Stomach smooth muscle (tissue), 2 donors: ENCODE data around the gene CRNKL1.

Experiments used
- H3K27ac ChIP-seq: one replicate; pipeline ENCODE4 v1.7.0; 2013; ENCODE audit warnings: mild to moderate bottlenecking, low read length, inconsistent platforms
- H3K27me3 ChIP-seq, 2 donors: one replicate each; pipeline ENCODE4 v1.7.0; 2013; ENCODE audit warnings: low read length in 2 of 2; ENCODE audit not compliant: insufficient read depth in 2 of 2, control insufficient read depth in 1 of 2
- H3K36me3 ChIP-seq, 2 donors: one replicate each; pipeline ENCODE4 v1.7.0; 2013; ENCODE audit warnings: low read length in 2 of 2; ENCODE audit not compliant: control insufficient read depth in 2 of 2, insufficient read depth in 2 of 2
- H3K4me1 ChIP-seq: one replicate; pipeline ENCODE4 v1.7.0; 2013; ENCODE audit warnings: low read length; ENCODE audit not compliant: control insufficient read depth, insufficient read depth
- H3K4me3 ChIP-seq, 2 donors: one replicate each; pipeline ENCODE4 v1.7.0; 2013; ENCODE audit warnings: low read length in 2 of 2
- H3K9ac ChIP-seq, 2 donors: one replicate each; pipeline ENCODE4 v1.7.0; 2013; ENCODE audit warnings: low read length in 2 of 2, mild to moderate bottlenecking in 1 of 2
- H3K9me3 ChIP-seq, 2 donors: one replicate each; pipeline ENCODE4 v1.7.0; 2013; ENCODE audit warnings: low read length in 2 of 2; ENCODE audit not compliant: control insufficient read depth in 2 of 2
- donor health status: healthy.
- donor health status: Pancreatic carcinoma.

CRNKL1 gene

DNA sequence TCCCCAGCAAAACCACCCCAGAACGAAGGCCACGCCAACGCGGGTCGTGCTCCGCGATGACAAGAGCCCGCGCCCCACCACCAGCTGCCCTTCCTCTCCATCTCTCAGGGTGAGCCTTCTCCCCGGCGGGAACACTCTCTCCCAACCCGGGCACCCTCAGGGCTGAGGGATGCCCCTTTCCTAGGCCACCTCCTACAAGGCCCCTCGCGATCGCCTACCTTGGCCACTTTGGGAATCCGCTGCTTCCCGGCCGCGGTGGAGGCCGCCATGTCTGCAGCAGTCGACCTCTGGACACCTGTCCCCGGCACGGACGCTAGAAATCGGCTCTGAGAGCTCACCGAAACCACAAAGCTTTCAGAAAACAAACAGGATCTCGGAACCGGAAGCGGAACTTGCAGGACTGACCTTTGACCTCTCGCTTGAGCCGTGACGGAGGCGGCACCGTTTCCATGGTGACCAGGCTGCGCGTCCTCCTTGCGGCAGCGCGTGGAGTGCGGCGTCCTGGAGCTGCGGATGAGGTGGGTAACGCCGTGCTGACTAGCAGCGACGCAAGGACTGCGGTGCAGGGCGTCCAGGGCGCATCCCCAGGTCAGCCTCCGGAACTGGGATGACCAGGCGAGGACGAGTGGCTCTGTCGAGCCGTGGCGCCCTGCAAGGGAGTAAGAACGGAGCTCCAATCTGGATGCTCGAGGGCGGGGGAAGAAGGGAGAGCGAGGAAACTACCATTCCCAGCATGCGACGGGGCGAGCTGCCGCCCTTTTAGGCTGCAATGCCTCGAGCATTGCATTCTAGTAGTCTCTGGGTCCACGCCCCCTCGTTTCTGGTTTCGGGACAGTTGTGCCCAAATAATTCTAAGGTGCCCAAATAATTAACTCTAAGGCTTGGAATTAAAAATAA is at the start of gene CRNKL1, which contains the start of gene CFAP61:
Gene CRNKL1, minus strand, starts transcription at position 393 of the 897 bp plus-strand sequence. Its CDS starts 124 bp downstream, at position 269.
Gene CFAP61, plus strand, starts transcription at position 459 of the 897 bp plus-strand sequence. CDS start 4,122 bp downstream, outside the sequence.
- no peaks in the 10 kb centered on the region for H3K9me3 ChIP-seq
- peak within 1 kb of the TSS; percentile 87 to 92 for H3K9ac ChIP-seq
- peaks cover 14 to 27% of the 10 kb centered on the region in 2 donors for H3K36me3 ChIP-seq
- peak within 1 kb of the TSS; percentile 97 to 99 for H3K4me3 ChIP-seq
- peak within 1 kb of the TSS; percentile 76 for H3K27ac ChIP-seq
- no peaks in the 10 kb centered on the region for H3K4me1 ChIP-seq
- H3K27me3 ChIP-seq = no peaks in the 10 kb centered on the region

GRCh38 chr20:20100881-20101280 is 48.6 kb upstream of the CRNKL1 start:
- no peaks in the 10 kb centered on the region for H3K27me3 ChIP-seq

GRCh38 chr20:20096421-20096820 is 44.2 kb upstream of the CRNKL1 start:
- Histone ChIP-seq H3K9me3 (no peaks in the 10 kb centered on the region), H3K36me3 (no peaks in the 10 kb centered on the region), H3K27ac (no peak overlapping the region), H3K27me3 (no peaks in the 10 kb centered on the region), H3K4me3 (no peak overlapping the region), H3K4me1 (no peaks in the 10 kb centered on the region), H3K9ac (no peak overlapping the region)

More at GRCh38 chr20:20100881-20101280, 48.6 kb upstream of the CRNKL1 start:
- H3K36me3 ChIP-seq = no peaks in the 10 kb centered on the region
- no peaks in the 10 kb centered on the region for H3K9me3 ChIP-seq
- no peaks in the 10 kb centered on the region for H3K4me1 ChIP-seq
- no peak overlapping the region for H3K27ac ChIP-seq
- H3K9ac ChIP-seq = no peak overlapping the region
- no peak overlapping the region for H3K4me3 ChIP-seq

DNA sequence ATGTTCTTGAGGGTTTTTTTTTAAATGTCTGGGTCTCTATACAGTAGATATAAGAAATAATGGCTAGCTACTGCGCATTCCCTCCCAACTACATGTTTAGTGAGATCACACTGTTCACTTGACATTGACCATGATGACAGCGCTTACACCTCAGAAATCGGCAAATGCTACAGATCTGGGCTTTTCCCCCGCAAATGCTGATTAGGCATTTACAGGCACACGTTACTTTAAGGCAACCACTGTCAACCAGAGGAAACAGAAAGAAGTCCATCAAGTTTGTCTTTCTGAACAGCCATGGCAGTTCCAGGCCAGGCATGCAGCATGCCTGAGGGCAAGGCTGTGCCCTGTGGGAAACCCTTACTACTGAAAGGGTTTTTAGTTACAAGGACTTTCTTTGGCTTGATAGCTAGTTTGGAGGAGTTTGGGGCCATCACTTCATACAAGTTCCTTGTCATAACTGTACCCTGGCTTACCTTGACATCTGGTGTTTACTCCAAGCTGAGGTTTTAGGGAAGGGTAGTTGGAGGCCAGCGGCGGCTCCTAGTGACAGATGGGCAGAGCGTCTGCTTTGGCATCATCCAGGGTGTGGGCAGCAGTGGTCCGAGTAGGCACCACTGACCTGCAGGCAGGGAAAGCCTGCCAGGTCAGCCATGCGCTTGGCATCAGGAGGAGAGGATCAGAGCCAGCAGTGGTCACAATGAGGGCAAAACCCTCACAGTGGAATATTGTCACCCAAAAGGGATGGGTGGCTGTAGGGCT is 43.0 kb upstream of the CRNKL1 start:
- no peaks in the 10 kb centered on the region for H3K36me3 ChIP-seq
- H3K4me3 ChIP-seq = no peak overlapping the region
- H3K9me3 ChIP-seq = no peaks in the 10 kb centered on the region
- no peaks in the 10 kb centered on the region for H3K4me1 ChIP-seq
- no peak overlapping the region for H3K9ac ChIP-seq
- no peaks in the 10 kb centered on the region for H3K27me3 ChIP-seq
- H3K27ac ChIP-seq = no peak overlapping the region

- Histone ChIP-seq H3K4me3 (no peak overlapping the region), H3K9me3 (no peaks in the 10 kb centered on the region), H3K27me3 (peaks cover 0 to 2% of the 10 kb centered on the region in 2 donors), H3K9ac (no peak overlapping the region), H3K36me3 (no peaks in the 10 kb centered on the region), H3K4me1 (no peaks in the 10 kb centered on the region), H3K27ac (no peak overlapping the region)
Measured at GRCh38 chr20:20094410-20094809, 42.1 kb upstream of the CRNKL1 start.

DNA sequence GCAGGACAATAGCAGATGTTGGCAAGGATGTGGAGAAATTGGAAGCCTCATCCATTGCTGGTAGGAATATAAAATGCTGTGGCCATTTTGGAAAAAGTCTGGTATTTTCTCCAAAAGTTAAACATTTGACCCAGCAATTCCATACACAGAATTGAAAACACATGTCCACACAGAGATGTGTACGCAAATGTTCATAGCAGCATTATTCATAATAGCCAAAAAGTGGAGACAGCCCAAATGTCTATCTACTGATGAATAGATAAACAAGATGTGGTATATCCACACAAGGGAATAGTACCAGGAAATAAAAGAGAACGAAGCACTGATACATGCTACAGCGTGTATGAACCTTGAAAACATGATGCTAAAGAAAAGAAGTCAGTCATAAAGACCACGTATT is 40.6 kb upstream of the CRNKL1 start:
- Histone ChIP-seq H3K4me1 (no peaks in the 10 kb centered on the region), H3K27me3 (peaks cover 0 to 2% of the 10 kb centered on the region in 2 donors), H3K9ac (no peak overlapping the region), H3K4me3 (no peak overlapping the region), H3K36me3 (no peaks in the 10 kb centered on the region), H3K9me3 (no peaks in the 10 kb centered on the region), H3K27ac (no peak overlapping the region)

DNA sequence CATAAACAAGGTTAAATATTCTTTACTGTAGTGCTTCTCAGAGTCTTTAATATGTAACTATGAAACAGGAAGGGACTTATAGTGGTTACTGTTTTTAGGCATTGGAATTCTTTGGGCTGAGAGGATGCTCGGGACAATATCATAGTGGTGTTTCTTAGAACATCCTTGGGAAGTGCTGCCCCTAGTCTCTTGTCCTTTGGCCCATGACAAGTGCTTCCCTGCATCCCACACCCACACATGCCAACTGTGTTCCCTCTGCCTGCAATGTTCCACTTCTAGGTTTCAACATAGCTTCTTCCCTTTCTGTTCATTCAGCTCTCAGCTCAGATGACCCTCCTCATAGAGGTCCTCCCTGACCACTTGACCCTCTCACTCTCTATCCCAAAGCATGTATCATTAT is 37.7 kb upstream of the CRNKL1 start:
- Histone ChIP-seq H3K9ac (no peak overlapping the region), H3K27me3 (peaks cover 0 to 2% of the 10 kb centered on the region in 2 donors), H3K27ac (no peak overlapping the region), H3K4me3 (no peak overlapping the region), H3K9me3 (no peaks in the 10 kb centered on the region), H3K4me1 (no peaks in the 10 kb centered on the region), H3K36me3 (no peaks in the 10 kb centered on the region)

DNA sequence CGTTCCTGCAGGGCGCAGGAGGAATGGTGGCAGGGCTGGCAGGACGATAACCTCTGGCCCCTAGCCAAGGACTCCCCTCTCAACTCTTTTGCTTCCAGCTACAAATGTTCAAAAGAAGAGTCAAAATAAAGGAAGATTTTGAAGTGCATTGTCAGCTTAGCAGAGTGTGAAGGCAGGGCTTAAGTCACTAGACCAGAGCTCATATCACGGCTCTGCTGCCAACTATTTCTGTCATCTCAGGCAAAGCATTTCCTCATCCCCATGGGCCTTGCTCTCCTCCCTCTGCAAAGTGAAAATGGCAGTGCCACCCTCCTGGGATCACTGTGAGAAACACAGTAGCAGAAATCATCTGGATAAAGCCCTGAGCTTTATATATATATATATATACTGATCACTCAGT is 36.8 kb upstream of the CRNKL1 start:
- H3K36me3 ChIP-seq = no peaks in the 10 kb centered on the region
- no peak overlapping the region for H3K9ac ChIP-seq
- no peaks in the 10 kb centered on the region for H3K4me1 ChIP-seq
- H3K4me3 ChIP-seq = no peak overlapping the region
- H3K27ac ChIP-seq = no peak overlapping the region
- H3K9me3 ChIP-seq = no peaks in the 10 kb centered on the region
- peaks cover 0 to 2% of the 10 kb centered on the region in 2 donors for H3K27me3 ChIP-seq

DNA sequence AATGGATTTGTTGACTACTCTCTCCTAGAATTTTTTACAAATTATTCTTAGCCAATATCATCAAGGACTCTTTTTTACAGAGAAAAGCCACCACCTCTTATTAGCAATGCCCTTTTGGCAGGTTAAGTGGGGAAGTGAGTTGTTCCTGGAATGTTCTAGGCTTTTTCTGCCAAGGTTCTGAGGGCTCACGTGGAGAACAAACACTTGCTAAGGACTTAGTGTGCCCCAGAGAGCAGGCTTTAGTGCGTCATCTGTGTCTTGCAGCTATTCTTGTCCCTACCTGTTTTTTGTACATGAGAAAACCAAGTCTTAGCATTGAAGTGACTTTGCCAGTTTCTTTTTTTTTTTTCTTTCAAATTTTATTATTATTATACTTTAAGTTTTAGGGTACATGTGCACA is 33.5 kb upstream of the CRNKL1 start:
- peaks cover 0 to 4% of the 10 kb centered on the region in 2 donors for H3K27me3 ChIP-seq
- no peak overlapping the region for H3K27ac ChIP-seq
- H3K36me3 ChIP-seq = no peaks in the 10 kb centered on the region
- H3K4me1 ChIP-seq = no peaks in the 10 kb centered on the region
- H3K9me3 ChIP-seq = no peaks in the 10 kb centered on the region
- no peak overlapping the region for H3K9ac ChIP-seq
- H3K4me3 ChIP-seq = no peak overlapping the region

- Histone ChIP-seq H3K4me3 (no peak overlapping the region), H3K9me3 (no peaks in the 10 kb centered on the region), H3K9ac (no peak overlapping the region), H3K27me3 (peaks cover 0 to 4% of the 10 kb centered on the region in 2 donors), H3K27ac (no peak overlapping the region), H3K36me3 (no peaks in the 10 kb centered on the region), H3K4me1 (no peaks in the 10 kb centered on the region)
Measured at GRCh38 chr20:20085071-20085470, 32.8 kb upstream of the CRNKL1 start.
